HG03565 (cell line): ENCODE results near the gene BAZ2B.

Experiments
- ATAC-seq: cut with Tn5 transposase; IDR thresholded peaks from one replicate; pipeline ENCODE4 v1.9.1; 2021; ENCODE audit warnings: mild to moderate bottlenecking, moderate library complexity; ENCODE audit not compliant: unreplicated experiment

BAZ2B gene

GRCh38 chr2:159585622-159586021 lies 30.7 kb downstream of the BAZ2B start:
- no peak for ATAC-seq

- ATAC-seq: no peak
Measured at GRCh38 chr2:159584796-159585195, 31.6 kb downstream of the BAZ2B start.

DNA sequence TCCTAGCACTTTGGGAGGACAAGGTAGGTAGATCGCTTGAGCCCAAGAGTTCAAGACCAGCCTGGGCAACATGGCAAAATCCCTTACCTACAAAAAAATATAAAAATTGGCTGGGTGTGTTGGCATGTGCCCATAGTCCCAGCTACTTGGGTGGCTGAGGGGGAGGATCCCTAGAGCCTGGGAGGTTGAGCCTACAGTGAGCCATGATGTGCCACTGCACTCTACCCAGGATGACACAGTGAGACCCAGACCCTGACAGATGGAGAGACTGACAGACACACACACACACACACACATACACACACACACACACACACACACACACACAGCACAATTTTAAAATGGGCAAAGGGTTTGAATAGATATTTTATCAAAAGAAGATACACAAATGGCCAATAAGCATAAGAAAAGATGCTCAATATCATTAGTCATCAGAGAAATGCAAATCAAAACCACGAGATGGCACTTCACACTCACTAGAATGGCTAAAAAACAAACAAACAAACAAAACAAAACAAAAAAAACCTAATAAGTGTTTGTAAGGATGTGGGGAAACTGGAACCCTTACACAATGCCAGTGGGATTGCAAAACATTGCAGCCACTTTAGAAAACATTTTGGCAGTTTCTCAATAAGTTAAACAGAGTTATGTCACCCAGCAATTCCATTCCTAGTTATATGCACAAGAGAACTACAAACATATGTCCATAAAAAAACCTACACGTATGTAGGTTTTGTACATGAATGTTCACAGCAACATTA lies 42.3 kb downstream of the BAZ2B start:
- no peak for ATAC-seq

DNA sequence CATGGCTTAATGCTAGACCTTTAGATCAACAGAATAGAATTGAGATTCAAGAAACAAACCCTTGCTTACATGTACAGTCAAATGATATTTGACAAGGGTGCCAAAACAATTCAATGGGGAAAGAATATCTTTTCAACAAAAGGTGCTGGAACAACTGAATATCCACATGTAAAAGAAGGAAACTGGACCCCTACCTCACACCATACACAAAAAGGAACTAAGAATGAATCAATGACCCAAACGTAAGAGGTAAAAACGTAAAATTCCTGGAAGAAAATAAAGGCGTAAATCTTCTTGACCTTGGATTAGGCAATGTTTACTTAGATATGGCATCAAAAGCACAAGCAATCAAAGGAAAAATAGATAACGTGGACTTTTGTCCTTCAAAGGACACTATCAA lies 43.1 kb downstream of the BAZ2B start:
- no peak for ATAC-seq

- ATAC-seq: no peak
Measured at GRCh38 chr2:159572459-159572858, 43.9 kb downstream of the BAZ2B start.

- ATAC-seq: no peak
Measured at GRCh38 chr2:159571540-159572260, 44.6 kb downstream of the BAZ2B start.

DNA sequence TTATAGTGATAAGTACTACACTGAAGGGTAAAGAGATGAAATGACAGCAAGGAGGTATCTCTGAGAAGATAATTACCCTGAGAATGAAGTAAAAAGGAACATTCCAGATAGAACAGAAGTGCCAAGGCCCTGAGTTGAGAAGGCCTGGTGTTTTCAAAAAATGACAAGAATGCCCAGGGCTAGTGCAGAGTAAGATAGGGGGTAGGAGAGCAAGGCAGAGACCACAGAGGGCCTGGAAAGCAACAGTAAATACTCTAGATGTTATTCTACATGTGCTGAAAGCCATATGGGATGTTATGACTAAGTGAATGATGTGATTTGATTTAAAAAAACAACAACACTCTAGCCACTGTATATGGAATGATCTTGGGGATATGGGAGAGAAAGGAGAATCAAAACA lies 52.3 kb downstream of the BAZ2B start:
- ATAC-seq: no peak

GRCh38 chr2:159562248-159562647 lies 54.1 kb downstream of the BAZ2B start:
- no peak for ATAC-seq

DNA sequence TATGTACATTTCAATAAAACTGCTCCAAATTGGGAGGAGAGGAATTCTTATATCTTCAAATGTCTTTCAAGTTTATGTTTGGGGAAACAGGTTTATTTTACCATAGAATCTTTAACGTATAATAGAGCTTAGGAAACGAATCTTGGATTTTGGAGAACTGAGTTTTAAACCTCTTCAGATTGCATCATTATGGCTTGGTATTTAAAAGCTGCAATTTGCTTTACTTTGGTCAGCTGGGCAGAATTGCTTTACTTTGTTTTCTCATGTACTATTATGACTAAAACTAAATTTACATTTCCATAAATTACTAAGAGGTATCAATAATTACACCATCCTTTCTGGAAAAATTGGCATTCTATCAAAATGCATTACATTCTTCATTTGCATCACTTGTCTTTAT lies 54.6 kb downstream of the BAZ2B start:
- ATAC-seq: no peak

DNA sequence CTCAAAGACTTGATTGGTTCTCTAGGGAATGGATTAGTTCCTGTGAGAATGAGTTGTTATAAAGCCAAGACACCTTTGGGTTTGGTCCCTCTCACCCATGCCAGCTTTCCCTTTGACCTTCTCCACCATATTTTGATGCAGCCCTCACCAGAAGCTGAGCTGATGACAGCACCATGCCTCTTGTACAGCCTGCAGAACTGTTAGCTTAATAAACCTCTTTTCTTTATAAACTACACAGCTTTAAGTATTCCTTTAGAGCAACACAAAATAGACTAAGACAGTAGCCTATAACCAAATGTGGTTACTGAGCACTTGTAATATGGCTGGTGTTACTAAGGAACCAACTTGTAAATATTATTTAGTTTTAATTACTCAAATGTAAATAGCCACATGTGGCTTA lies 55.1 kb downstream of the BAZ2B start:
- no peak for ATAC-seq

DNA sequence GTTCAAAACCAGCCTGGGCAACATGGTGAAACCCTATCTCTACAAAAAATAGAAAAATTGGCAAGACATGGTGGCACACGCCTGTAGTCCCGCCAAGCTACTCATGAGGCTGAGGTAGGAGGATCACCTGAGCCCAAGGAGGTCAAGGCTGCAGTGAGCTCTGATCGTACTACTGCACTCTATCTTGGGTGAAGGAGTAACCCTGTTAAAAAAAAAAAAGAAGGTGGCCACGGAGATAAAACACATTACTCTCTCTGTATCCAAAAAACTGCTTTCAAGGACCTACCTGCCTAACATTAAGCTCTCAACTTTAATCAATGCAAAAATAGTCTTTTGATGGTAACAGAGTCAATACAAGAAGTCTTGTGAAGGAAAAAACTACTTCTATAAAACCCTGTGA lies 57.3 kb downstream of the BAZ2B start:
- no peak for ATAC-seq

- ATAC-seq: no peak
Measured at GRCh38 chr2:159558479-159558878, 57.9 kb downstream of the BAZ2B start.

DNA sequence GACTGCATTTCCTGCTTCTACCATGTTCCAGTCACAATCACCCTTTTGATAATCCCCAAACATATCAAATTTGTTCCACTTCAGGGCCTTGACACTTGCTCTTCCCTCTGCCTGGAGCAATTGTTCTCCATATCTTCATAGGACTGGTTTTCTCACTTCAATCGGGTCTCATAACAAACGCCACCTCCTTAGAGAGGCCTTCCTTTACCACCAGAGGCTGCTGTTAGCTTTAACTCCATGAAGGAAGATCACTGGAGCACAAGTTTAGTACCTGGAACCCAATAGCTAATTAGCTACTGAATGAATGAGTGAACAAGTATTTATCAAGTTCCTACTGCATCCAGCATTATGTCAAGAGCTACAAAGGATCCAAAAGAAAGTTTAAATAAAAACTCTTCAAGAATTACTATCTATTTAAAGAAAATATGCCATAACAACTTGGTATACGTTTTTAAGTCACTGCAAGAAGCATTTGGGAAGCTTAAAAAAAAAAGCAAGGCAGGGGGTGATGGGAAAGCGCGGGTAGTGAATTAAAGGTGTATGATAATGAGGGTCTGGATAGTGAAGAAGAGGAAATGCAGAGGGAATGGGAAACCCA lies 58.8 kb downstream of the BAZ2B start:
- no peak for ATAC-seq

GRCh38 chr2:159555651-159556392 lies 60.5 kb downstream of the BAZ2B start:
- ATAC-seq: no peak

DNA sequence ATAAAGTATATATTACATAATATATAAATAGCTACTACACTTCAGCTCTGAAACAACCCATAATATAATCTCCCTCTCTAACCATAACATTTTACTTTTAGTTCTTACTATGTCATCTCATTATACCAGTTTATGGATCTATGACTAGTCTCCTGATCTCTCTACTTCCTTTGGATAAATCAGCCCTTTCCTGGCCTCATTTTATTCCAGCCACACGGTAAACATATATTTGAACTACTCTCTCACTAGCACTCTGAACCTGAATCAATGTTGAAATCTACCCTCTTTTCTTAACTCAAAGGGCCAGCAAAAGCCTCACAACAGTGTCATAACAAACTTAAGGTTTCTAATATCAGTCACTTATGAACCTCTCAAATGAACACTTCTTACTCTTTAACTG lies 62.6 kb downstream of the BAZ2B start:
- no peak for ATAC-seq

DNA sequence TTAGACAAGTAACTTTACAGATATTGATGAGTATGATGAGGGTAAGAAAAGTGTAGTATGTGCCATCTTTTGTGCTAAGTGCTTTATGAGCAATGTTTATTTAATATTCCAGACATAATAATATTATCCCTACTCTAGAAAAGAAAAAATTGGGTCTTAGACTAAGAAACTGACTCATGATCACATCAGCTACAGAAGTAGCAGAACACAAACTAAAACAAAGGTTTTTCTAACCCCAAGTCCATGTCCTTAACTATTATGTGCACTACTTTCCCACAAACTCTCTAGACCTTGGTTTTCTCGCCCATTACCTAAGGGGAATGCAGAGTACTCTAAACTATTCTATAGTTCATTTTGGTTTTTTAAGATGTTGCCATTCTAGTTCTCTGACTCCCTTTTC lies 64.5 kb downstream of the BAZ2B start:
- no peak for ATAC-seq

GRCh38 chr2:159550231-159550630 lies 66.1 kb downstream of the BAZ2B start:
- no peak for ATAC-seq

DNA sequence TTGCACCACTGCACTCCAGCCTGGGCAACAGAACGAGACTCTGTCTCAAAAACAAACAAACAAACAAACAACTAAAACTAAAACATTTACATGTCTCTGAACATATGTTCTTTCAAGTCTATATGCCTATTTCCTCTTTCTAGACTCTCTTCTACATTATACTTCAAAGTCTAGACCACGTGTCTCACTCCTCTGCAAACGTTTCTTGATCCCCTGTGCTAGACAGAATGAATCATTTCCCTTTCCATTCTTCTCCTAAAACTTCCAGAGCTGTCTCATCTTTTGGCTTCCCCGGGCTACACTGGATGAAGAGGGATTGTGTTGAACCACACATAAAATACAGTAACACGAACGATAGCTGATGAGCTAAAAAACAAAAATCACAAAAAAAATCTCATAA lies 67.1 kb downstream of the BAZ2B start:
- no peak for ATAC-seq

DNA sequence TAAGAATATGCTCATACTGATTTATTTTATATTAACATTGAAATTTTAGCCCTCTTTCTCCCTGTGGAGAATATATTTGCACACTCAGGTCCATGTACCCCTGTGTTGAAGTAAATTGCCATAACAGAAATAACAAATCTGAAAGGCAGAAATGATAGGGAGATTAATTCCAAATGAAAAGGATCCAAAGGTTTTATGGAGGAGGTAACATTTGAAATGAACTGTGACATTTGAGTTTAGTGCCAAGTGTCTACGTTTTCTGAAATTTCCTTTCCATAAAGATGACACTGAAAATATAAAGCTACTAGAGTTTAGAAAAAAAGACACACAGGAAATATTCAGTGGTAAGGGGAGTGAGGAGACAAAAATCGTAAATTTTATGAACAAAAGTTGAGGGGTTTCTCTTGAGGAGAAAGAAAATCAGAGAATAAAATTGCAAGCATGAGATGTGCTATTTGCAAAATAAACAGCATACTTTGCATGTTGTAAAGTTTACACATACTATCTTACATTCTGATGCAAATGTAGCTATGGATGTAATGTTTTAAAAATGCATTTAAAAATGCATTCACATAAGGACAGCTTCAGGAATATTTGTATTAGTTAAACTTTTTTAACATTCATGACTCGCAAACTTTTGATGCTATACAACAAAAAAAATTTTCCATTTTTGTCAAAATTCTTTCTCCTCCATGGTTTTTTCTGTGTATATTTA lies 69.5 kb downstream of the BAZ2B start:
- ATAC-seq: no peak

DNA sequence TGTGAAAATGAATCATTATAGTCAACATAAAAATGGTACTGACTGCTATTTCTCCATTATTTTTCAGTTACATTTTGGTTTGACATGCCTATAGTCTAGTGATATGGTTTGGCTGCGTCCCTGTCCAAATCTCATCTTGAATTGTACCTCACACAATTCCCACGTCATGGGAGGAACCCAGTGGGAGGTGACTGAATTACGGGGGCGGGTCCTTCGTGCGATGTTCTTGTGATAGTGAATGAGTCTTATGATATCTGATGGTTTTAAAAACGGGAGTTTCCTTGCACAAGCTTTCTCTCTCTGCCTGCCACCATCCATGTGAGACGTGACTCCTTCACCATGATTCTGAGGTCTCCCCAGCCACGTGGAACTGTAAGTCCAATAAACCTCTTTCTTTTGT lies 70.3 kb downstream of the BAZ2B start:
- ATAC-seq: no peak

DNA sequence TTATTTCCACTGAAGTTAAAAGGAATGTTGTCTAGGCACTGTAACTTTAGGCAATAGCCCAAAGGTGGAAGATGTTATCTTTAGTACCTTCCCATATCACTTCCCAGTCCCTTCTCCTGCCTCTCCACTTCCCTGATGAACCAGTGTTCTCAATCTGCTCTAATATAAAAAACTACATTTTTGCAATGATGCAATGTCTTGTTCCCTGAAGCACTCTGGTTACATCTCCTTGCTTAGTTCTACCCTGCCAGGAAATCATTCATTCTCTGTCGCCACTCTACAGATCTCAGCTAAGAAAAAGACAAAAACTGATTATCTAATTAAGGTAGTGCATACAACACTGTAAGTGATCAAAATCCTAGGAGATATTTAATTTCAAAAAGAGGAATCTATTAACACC lies 71.3 kb downstream of the BAZ2B start:
- no peak for ATAC-seq
